Mucosa of descending colon (tissue), 3 donors: ENCODE results near the gene TYROBP. TPM values are rescaled to one million over a fixed set of nuclear protein-coding genes. Genes with fewer than 3 reads are reported as not detected.
"Not testable (repeated sequence)": the region's sequence is repeated elsewhere in the genome, so short reads cannot be mapped to it uniquely, and the experiment has no call there.

Experiments used
- ATAC-seq: fragments of 200-7000 bp; cut with Tn5 transposase; one replicate; pipeline ENCODE4 v1.9.1; 2020; ENCODE audit warnings: mild to moderate bottlenecking, moderate library complexity
- DNase-seq, 3 donors: peaks; one replicate each; pipeline ENCODE4 v3.0.0-alpha.2; 2020
- H3K36me3 ChIP-seq: fragments of 200-600 bp; one replicate; pipeline ENCODE4 v1.8.0; 2021; ENCODE audit warnings: low read depth, mild to moderate bottlenecking
- H3K4me1 ChIP-seq: fragments of 200-600 bp; one replicate; pipeline ENCODE4 v1.8.0; 2021; ENCODE audit warnings: low read depth, mild to moderate bottlenecking
- H3K4me3 ChIP-seq: fragments of 200-600 bp; one replicate; pipeline ENCODE4 v1.8.0; 2021; ENCODE audit warnings: mild to moderate bottlenecking
- H3K9me3 ChIP-seq: fragments of 200-600 bp; one replicate; pipeline ENCODE4 v1.8.0; 2021; ENCODE audit warnings: mild to moderate bottlenecking
- intact Hi-C, 2 donors: fragments of 100-400 bp; cut with DNase I in 1 of 2; cut with micrococcal nuclease in 1 of 2; formaldehyde crosslinking; loops; one replicate each; pipeline versions ENCODE4 v1.11.0 to v1.11.1; 2022; cut with DNase I, micrococcal nuclease
- total RNA-seq, 3 donors: library from RNA; stranded (reverse); fragmentation: NEBNext Ultra II Directional in 2 of 3; extraction: Animal tissue kit (Norgen Biotek cat#: 25700) in 2 of 3; gene quantifications; one replicate each; pipeline versions ENCODE4 v1.2.1 to v1.2.4, GENCODE V29; 2021 to 2023
- TF ChIP-seq, protein P1 (sequence below): fragments of 200-600 bp; IDR thresholded peaks from one replicate; pipeline ENCODE4 v1.8.0; 2022; ENCODE audit warnings: antibody characterized with exemption, mild to moderate bottlenecking
- donor health status: DM: no; HTN: no; CAD: no; lungs with moderate emphysema.
- donor health status: DM: no; HTN: no; CAD: no.
- donor health status: DM: no; HTN: yes; CAD: no.

The TYROBP gene
- total RNA-seq, 3 donors from 2014 or later = 15.7 to 50.2 (median 45.0) TPM

- DNase-seq = no peak
- no peaks in the 10 kb centered on the region for H3K36me3 ChIP-seq
- no peak overlapping the region for H3K4me3 ChIP-seq
- no peaks in the 10 kb centered on the region for H3K9me3 ChIP-seq
- intact Hi-C loops = loop anchor here in 1 of 2 donors (5.0 kb wide), 1 partner anchor 36 kb away; no protein-coding TSS in a partner anchor
- ATAC-seq = no peak
- TF ChIP-seq, protein P1, sequence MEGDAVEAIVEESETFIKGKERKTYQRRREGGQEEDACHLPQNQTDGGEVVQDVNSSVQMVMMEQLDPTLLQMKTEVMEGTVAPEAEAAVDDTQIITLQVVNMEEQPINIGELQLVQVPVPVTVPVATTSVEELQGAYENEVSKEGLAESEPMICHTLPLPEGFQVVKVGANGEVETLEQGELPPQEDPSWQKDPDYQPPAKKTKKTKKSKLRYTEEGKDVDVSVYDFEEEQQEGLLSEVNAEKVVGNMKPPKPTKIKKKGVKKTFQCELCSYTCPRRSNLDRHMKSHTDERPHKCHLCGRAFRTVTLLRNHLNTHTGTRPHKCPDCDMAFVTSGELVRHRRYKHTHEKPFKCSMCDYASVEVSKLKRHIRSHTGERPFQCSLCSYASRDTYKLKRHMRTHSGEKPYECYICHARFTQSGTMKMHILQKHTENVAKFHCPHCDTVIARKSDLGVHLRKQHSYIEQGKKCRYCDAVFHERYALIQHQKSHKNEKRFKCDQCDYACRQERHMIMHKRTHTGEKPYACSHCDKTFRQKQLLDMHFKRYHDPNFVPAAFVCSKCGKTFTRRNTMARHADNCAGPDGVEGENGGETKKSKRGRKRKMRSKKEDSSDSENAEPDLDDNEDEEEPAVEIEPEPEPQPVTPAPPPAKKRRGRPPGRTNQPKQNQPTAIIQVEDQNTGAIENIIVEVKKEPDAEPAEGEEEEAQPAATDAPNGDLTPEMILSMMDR = no peak
- H3K4me1 ChIP-seq = peaks cover 9% of the 10 kb centered on the region
These were observed 12.0 kb downstream of the TYROBP start for GRCh38 chr19:35895911-35896642.

- Histone ChIP-seq H3K9me3 (no peaks in the 10 kb centered on the region), H3K4me3 (no peak overlapping the region), H3K36me3 (no peaks in the 10 kb centered on the region), H3K4me1 (peaks cover 9% of the 10 kb centered on the region)
- no peak for DNase-seq
- intact Hi-C loops = no loop called here
- TF ChIP-seq, protein P1 = no peak
- no peak for ATAC-seq
These were observed 13.8 kb downstream of the TYROBP start for GRCh38 chr19:35894342-35894741.

GRCh38 chr19:35891819-35892218 lies 16.3 kb downstream of the TYROBP start:
- DNase-seq, H3K36me3 ChIP-seq, H3K9me3 ChIP-seq, H3K4me1 ChIP-seq, intact Hi-C loops, ATAC-seq, H3K4me3 ChIP-seq: not testable (repeated sequence)

DNA sequence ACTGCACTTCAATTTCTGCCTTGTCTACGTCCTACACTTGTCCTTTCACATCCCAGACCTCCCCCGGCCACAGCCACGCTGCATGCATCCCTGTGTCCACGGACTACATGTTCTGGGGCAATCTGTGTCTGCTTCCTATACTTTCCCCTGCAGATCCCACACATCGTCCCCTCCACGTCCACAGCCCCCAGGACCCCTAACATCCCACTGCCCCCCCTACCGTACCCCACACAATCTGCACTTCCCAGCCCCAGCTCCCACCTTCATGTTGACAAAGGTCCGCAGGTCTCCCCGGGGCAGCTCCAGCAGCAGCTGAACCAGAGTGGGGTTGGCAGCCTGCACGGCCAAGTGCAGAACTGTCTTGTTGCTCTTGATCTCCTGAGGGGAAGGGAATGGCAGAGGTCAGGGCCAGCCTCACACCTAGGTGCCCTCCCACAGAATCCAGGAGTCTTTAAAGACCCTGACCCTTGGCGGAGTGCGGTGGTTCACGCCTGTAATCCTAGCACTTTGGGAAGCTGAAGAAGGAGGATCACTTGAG lies 17.9 kb downstream of the TYROBP start:
- Histone ChIP-seq H3K36me3 (no peaks in the 10 kb centered on the region), H3K4me3 (no peak overlapping the region), H3K4me1 (no peaks in the 10 kb centered on the region), H3K9me3 (no peaks in the 10 kb centered on the region)
- no peak for ATAC-seq
- intact Hi-C loops = no loop called here
- no peak for DNase-seq
- TF ChIP-seq, protein P1 = no peak

- Histone ChIP-seq H3K4me3 (no peak overlapping the region), H3K4me1 (no peaks in the 10 kb centered on the region), H3K36me3 (no peaks in the 10 kb centered on the region), H3K9me3 (no peaks in the 10 kb centered on the region)
- no peak for DNase-seq
- intact Hi-C loops = loop anchor here in 1 of 2 donors (10.0 kb wide), 1 partner anchor 45 kb away; the partner anchor contains the start of gene LRFN3
- TF ChIP-seq, protein P1 = no peak
- no peak for ATAC-seq
These were observed 18.6 kb downstream of the TYROBP start for GRCh38 chr19:35889370-35890112.

- intact Hi-C loops = loop anchor here in 1 of 2 donors (10.0 kb wide), 1 partner anchor 46 kb away; the partner anchor contains the start of gene LRFN3
- ATAC-seq = no peak
These were observed 19.7 kb downstream of the TYROBP start for GRCh38 chr19:35888398-35888797.

More at GRCh38 chr19:35888398-35888797, 19.7 kb downstream of the TYROBP start:
- no peak for DNase-seq
- Histone ChIP-seq H3K4me1 (no peaks in the 10 kb centered on the region), H3K4me3 (no peak overlapping the region), H3K9me3 (no peaks in the 10 kb centered on the region), H3K36me3 (no peaks in the 10 kb centered on the region)
- TF ChIP-seq, protein P1 = no peak
